Prostate gland (tissue), 2 donors: ENCODE results near the gene EMP2.

Source experiments
- POLR2A ChIP-seq: fragments of 450-650 bp; IDR thresholded peaks from one replicate; pipeline ENCODE4 v1.6.1; 2016; ENCODE audit warnings: antibody characterized with exemption, mild to moderate bottlenecking
- TF ChIP-seq, protein P1 (sequence below), 4 experiments: fragments of 200-600 bp in 2 of 4; fragments of 450-650 bp in 2 of 4; sonication (generic) in 2 of 4; IDR thresholded peaks; 1 replicate in 3 of 4; 2 replicates in 1 of 4; pipeline ENCODE4 v1.5.1; 2016 to 2019; ENCODE audit warnings: antibody characterized with exemption in 4 of 4, mild to moderate bottlenecking in 2 of 4, moderate library complexity in 2 of 4

DNA sequence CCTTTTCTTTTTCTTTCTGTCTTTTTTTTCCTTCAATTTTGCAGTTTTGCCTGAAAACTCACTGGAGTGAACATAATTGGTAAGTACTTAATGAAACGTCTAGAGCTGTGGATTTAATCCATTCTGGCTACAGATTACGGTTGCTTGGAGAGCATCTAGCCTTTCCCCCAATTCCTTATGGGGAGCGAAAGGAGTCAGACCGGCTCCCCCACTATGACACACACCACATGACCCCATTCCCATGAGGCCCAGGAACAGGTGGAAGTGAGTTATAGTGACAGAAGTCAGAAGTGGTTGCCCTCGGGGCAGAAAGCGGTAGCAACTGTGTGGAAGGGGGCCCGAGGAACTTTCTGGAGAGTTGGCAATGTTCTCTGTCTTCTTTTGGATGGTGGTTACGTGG is 41.2 kb downstream of the EMP2 start:
- TF ChIP-seq, protein P1, sequence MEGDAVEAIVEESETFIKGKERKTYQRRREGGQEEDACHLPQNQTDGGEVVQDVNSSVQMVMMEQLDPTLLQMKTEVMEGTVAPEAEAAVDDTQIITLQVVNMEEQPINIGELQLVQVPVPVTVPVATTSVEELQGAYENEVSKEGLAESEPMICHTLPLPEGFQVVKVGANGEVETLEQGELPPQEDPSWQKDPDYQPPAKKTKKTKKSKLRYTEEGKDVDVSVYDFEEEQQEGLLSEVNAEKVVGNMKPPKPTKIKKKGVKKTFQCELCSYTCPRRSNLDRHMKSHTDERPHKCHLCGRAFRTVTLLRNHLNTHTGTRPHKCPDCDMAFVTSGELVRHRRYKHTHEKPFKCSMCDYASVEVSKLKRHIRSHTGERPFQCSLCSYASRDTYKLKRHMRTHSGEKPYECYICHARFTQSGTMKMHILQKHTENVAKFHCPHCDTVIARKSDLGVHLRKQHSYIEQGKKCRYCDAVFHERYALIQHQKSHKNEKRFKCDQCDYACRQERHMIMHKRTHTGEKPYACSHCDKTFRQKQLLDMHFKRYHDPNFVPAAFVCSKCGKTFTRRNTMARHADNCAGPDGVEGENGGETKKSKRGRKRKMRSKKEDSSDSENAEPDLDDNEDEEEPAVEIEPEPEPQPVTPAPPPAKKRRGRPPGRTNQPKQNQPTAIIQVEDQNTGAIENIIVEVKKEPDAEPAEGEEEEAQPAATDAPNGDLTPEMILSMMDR (IDR thresholded peaks at IDR 0.05) = no peak
- no peak for TF ChIP-seq POLR2A
